NB4 (cell line): ENCODE measurements around the gene HOXC5.

Experiments
- DNase-seq: peaks from one replicate; pipeline ENCODE4 v3.0.0; 2010; ENCODE audit warnings: low read depth
- H3K4me3 ChIP-seq: one replicate; pipeline ENCODE4 v1.5.1; 2011; ENCODE audit warnings: mild to moderate bottlenecking, low read depth, low read length, moderate library complexity
- MYC ChIP-seq: IDR thresholded peaks from 2 replicates; pipeline ENCODE4 v1.6.1; 2011; ENCODE audit warnings: low read depth, low read length
- POLR2A ChIP-seq: IDR thresholded peaks from 2 replicates; pipeline ENCODE4 v1.6.1; 2011; ENCODE audit warnings: mild to moderate bottlenecking; ENCODE audit not compliant: insufficient read length; ENCODE audit errors: extremely low read depth
- TF ChIP-seq, protein P1 (sequence below): IDR thresholded peaks from 2 replicates; pipeline ENCODE4 v1.6.1; 2011; ENCODE audit warnings: low read depth, low read length
- TF ChIP-seq, protein P2 (sequence below): IDR thresholded peaks from one replicate; pipeline ENCODE4 v1.5.1; 2012; ENCODE audit warnings: low read depth, low read length

The HOXC5 gene

DNA sequence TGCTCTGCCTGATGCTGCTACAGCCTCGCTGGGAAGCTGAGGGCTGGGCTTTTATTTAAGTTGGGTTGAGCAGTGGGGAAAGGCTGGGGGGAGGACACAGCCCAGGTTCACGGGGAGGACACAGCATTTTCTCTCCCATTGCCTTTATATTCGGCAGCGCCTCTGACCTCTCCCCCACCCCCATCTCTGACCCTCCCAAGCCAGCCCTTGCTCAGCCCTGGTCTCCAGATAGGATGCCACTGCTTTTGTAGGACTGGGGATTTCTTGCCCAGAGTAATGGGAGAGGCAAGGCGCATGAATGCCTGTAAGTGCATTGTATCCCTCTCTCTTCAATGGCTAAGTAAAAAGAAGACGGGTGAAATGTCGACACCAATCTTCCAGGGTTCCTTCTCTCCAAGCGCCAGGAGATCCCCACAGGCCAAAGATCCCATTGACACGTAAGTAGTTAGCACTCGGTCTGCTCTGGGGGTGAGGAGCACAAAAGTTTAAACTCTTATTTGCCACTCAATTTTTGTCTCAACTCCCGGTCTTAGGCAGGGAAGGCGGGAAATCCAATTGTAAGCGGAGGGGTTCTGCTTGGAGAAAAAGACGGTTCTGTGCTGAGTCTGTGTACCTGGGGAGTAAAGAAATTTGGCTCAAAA, 25.4 kb downstream of the HOXC5 start:
- TF ChIP-seq POLR2A = no peak
- TF ChIP-seq, protein P1, sequence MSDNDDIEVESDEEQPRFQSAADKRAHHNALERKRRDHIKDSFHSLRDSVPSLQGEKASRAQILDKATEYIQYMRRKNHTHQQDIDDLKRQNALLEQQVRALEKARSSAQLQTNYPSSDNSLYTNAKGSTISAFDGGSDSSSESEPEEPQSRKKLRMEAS = no peak
- TF ChIP-seq MYC = no peak
- TF ChIP-seq, protein P2, sequence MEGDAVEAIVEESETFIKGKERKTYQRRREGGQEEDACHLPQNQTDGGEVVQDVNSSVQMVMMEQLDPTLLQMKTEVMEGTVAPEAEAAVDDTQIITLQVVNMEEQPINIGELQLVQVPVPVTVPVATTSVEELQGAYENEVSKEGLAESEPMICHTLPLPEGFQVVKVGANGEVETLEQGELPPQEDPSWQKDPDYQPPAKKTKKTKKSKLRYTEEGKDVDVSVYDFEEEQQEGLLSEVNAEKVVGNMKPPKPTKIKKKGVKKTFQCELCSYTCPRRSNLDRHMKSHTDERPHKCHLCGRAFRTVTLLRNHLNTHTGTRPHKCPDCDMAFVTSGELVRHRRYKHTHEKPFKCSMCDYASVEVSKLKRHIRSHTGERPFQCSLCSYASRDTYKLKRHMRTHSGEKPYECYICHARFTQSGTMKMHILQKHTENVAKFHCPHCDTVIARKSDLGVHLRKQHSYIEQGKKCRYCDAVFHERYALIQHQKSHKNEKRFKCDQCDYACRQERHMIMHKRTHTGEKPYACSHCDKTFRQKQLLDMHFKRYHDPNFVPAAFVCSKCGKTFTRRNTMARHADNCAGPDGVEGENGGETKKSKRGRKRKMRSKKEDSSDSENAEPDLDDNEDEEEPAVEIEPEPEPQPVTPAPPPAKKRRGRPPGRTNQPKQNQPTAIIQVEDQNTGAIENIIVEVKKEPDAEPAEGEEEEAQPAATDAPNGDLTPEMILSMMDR = no peak
- DNase-seq = no peak
- no peak overlapping the region for H3K4me3 ChIP-seq

DNA sequence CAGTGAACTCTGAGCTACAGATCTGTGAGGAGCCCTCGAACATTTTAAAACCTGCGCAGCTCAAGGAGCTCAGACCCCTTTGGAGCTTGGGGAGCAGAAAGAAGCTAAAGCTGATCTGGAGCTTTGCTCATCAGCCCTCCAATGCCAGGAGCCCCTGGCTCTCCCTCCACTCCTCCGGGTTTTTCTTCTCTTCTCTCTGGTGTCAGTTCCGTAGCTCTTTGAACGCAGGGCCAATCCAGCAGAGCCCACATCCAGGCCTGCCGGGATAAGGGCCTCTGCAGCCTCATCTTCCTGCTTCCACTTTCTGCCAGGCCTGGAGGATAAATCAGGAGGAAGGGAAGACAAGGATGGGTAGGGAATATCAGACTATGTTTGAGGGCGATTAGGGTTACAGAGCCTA, 26.8 kb downstream of the HOXC5 start:
- TF ChIP-seq, protein P2 = no peak
- TF ChIP-seq MYC (no peak), POLR2A (no peak)
- TF ChIP-seq, protein P1 = no peak
- no peak overlapping the region for H3K4me3 ChIP-seq
- no peak for DNase-seq

DNA sequence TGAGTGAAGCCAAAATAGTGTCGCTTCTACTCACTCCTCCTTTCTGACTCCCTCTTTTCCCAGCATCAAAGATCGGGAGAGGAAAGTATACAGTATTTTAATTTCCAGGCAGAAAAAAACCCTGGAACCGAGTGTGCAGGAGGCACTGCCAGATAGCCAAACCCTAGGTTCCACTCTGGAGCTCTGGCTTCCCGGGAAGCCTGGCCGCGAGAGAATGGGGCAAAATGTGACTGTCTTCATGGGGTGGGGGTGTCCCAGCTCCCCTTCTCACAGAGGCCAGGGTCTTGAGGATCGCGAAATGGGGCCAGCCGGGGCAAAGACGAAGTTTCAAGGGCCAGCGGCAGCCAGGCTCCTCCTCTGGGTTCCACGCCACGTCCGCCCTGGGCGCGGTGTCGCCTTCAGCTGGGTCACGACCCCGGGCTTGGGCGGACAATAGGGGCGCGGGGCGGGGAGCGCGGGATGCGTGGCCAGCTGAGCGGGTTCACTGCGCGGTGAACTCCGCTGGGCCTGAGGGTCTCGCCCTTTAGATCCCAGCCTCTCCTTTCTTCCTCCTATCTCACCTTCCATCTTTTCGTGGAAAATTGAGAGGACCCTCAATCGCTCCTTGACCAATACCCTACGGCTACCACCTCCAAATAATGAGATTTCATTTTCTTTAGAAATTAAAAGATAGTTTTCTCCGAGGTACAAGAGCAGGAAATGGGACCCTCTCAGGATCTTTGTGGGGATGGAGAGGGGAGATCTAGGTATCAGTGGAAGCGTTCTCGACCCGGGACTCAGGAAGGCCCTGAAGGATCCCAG, 27.5 kb downstream of the HOXC5 start:
- H3K4me3 ChIP-seq = no peak overlapping the region
- TF ChIP-seq MYC = no peak
- DNase-seq = no peak

DNA sequence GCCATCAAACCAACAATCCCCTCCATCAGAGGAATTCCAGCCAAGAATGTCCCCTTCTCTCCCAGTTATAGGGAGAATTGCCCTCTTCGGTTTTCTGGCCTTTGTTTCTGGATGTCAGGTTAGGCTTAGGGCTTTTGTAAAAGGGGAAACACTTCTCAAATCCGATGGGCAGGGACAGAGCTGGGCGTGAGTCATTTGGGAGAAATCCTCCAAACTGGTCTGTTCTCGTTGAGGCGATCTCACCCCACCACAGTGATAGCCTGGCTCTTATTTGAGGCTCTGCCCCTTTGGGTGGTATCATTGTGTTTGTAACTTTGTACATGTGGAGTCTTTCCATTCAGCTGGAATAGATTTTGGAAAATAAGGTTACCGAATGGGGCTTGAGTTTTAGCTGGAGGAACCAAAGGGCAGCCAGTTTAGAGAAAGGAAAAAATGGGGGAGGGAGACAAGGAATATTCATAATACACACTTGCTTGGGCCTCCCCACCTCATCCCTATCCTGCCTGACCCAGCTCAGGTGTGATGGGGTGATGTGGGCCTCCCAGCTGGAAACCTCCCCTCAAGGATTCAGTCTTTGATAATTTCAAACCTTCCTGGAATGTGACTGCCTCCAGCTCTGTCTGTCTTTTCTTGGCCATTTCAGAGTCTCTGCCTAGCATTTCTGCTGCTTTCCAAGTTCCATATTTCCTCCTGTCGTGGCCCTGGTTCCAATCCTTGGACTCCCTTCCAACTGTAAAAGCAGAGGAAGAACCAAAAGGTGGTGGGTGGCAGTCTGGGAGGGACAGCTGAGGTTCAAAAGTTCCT, 28.3 kb downstream of the HOXC5 start:
- DNase-seq = no peak
- H3K4me3 ChIP-seq = no peak overlapping the region
- TF ChIP-seq, protein P1 = no peak
- TF ChIP-seq POLR2A (no peak), MYC (no peak)
- TF ChIP-seq, protein P2 = no peak

DNA sequence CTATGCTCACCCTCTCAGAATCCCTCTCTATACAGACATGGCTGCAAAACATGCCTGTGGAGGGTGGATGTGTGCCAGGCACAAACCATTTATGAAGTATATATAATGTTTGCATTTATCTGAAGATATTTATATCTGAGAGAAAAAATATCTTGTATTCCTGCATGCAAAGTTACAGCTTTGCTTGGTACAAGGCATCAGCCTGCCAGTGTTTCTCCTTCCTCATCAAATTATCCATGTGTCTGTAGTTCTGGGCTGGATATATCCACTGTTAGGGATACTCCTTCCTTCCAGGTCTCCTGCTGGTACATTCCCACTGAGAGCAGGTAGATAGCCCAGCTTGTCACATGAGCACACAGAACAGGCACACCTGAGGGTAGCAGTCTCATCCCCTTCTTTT, 32.8 kb downstream of the HOXC5 start:
- TF ChIP-seq POLR2A (no peak), MYC (no peak)
- TF ChIP-seq, protein P2 = no peak
- TF ChIP-seq, protein P1 = no peak
- no peak overlapping the region for H3K4me3 ChIP-seq
- DNase-seq = no peak

DNA sequence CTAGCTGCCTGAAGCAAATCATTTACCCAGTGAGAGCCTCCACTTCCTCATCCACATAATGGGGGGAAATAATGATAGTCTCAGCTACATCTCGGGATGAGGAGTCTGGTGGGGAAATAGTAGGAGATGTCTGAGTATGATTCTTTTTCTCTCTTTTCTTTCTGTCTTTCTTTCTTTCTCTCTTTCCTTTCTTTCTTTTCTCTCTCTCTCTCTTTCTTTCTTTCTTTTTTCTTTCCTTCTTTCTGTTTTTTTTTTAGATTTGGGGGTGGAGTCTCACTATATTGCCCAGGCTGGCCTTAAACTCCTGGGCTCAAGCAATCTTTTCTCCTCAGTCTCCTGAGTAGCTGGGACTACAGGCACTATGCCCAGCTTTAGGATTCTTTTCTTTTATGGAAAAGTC, 33.6 kb downstream of the HOXC5 start:
- no peak for DNase-seq
- no peak for TF ChIP-seq POLR2A
- TF ChIP-seq MYC = no peak
- TF ChIP-seq, protein P1 = no peak
- TF ChIP-seq, protein P2 = no peak

More for the DNA sequence above, 33.6 kb downstream of the HOXC5 start:
- no peak overlapping the region for H3K4me3 ChIP-seq
